Endothelial cell of umbilical vein (primary cell): ENCODE data around the gene CHST12. TPM values are rescaled to one million over a fixed set of nuclear protein-coding genes. Genes with fewer than 3 reads are reported as not detected.
"Not testable (repeated sequence)": the region's sequence is repeated elsewhere in the genome, so short reads cannot be mapped to it uniquely, and the experiment has no call there.

Source experiments
- BruUV-seq: library from RNA; stranded (reverse); fragments of 400-500 nt; replicated peaks from 2 replicates; lab custom pipeline; 2021; lab: Mats Ljungman, UMichigan
- CTCF ChIA-PET: fragments of 300-600, 350-600 bp; sonication (Branson Sonifier 250); formaldehyde crosslinking; loops from one replicate; lab custom pipeline; 2021; ENCODE audit warnings: antibody characterized with exemption, inconsistent platforms; lab: Charles Lee
- POLR2A ChIA-PET: fragments of 300-600, 350-600 bp; sonication (Branson Sonifier 250); formaldehyde crosslinking; loops from one replicate; lab custom pipeline; 2021; ENCODE audit warnings: antibody characterized with exemption, inconsistent platforms; lab: Charles Lee
- DNase-seq: peaks from one replicate; pipeline ENCODE4 v3.0.0-alpha.2; 2011; ENCODE audit warnings: low read depth, low spot score
- FAIRE-seq: peaks from 2 replicates; lab custom pipeline; 2011; peaks lifted over from hg19 to GRCh38; lab: Jason Lieb, UNC
- H2AFZ ChIP-seq: 2 replicates; pipeline ENCODE4 v1.6.0; 2012; ENCODE audit warnings: low read depth, low read length, control low read depth, inconsistent platforms
- H3K27ac ChIP-seq: 2 replicates; pipeline ENCODE4 v1.5.1; 2011; ENCODE audit warnings: low read depth, mild to moderate bottlenecking, control low read depth, low read length, moderate library complexity; ENCODE audit not compliant: insufficient read depth
- H3K27me3 ChIP-seq, 2 experiments: 2 replicates each; pipeline versions ENCODE4 v1.6.0 to v1.6.1; 2011; ENCODE audit warnings: low read length in 2 of 2, mixed read lengths in 1 of 2; ENCODE audit not compliant: control insufficient read depth in 2 of 2, insufficient read depth in 2 of 2
- H3K36me3 ChIP-seq, 2 experiments: 2 replicates in 1 of 2; 3 replicates in 1 of 2; pipeline ENCODE4 v1.5.1; 2011; ENCODE audit warnings: low read length in 2 of 2, mild to moderate bottlenecking in 1 of 2, moderate library complexity in 1 of 2; ENCODE audit not compliant: control insufficient read depth in 2 of 2, insufficient read depth in 2 of 2; ENCODE audit errors: extremely low read depth in 1 of 2
- H3K4me1 ChIP-seq: 3 replicates; pipeline ENCODE4 v1.5.1; 2011; ENCODE audit warnings: mild to moderate bottlenecking, low read length; ENCODE audit not compliant: control insufficient read depth, insufficient read depth; ENCODE audit errors: extremely low read depth
- H3K4me2 ChIP-seq: 2 replicates; pipeline ENCODE4 v1.6.1; 2011; ENCODE audit warnings: low read length, control low read depth, mixed read lengths; ENCODE audit not compliant: insufficient read depth
- H3K4me3 ChIP-seq, 3 experiments: fragments of 200-600 bp in 1 of 3; sonication (generic), shearing (Covaris generic) in 1 of 3; replicated peaks in 1 of 3; 2 replicates each; pipeline ENCODE4 v1.5.1; 2011 to 2016; ENCODE audit warnings: control low read depth in 3 of 3, low read length in 3 of 3, mild to moderate bottlenecking in 2 of 3, inconsistent platforms in 1 of 3, low read depth in 1 of 3, moderate library complexity in 1 of 3; ENCODE audit not compliant: insufficient read depth in 1 of 3
- H3K79me2 ChIP-seq: 2 replicates; pipeline ENCODE4 v1.6.0; 2012; ENCODE audit warnings: low read length, inconsistent platforms; ENCODE audit not compliant: control insufficient read depth, insufficient read depth
- H3K9ac ChIP-seq: replicated peaks from 2 replicates; pipeline ENCODE3; 2011; ENCODE audit warnings: low read length, control low read depth; ENCODE audit not compliant: insufficient read depth; ENCODE audit errors: extremely low read depth
- H3K9me1 ChIP-seq: replicated peaks from 3 replicates; pipeline ENCODE4 v1.6.0; 2011; ENCODE audit warnings: mild to moderate bottlenecking, low read length; ENCODE audit not compliant: control insufficient read depth, insufficient read depth; ENCODE audit errors: extremely low read depth
- H3K9me3 ChIP-seq: replicated peaks from 2 replicates; pipeline ENCODE4 v1.5.1; 2012; ENCODE audit warnings: low read length, inconsistent platforms; ENCODE audit not compliant: control insufficient read depth, insufficient read depth
- H4K20me1 ChIP-seq: replicated peaks from 2 replicates; pipeline ENCODE3; 2011; ENCODE audit warnings: mild to moderate bottlenecking, low read length; ENCODE audit not compliant: control insufficient read depth, insufficient read depth; ENCODE audit errors: extremely low read depth
- EZH2 ChIP-seq: IDR thresholded peaks from 2 replicates; pipeline ENCODE4 v1.6.1; 2012; ENCODE audit warnings: borderline replicate concordance, low read depth, mild to moderate bottlenecking, moderate library complexity, low read length, inconsistent platforms; ENCODE audit not compliant: severe bottlenecking
- FOS ChIP-seq: IDR thresholded peaks from 2 replicates; pipeline ENCODE4 v1.6.1; 2011; ENCODE audit warnings: mild to moderate bottlenecking, low read length, moderate library complexity, borderline replicate concordance; ENCODE audit not compliant: insufficient read depth
- GATA2 ChIP-seq: IDR thresholded peaks from 2 replicates; pipeline ENCODE4 v1.7.0; 2011; ENCODE audit warnings: low read depth, mild to moderate bottlenecking, moderate library complexity, mixed read lengths, low read length; ENCODE audit not compliant: insufficient read length, insufficient read depth
- JUN ChIP-seq: IDR thresholded peaks from 2 replicates; pipeline ENCODE4 v1.6.1; 2011; ENCODE audit warnings: borderline replicate concordance, low read depth; ENCODE audit not compliant: insufficient read length, insufficient read depth
- MYC ChIP-seq: IDR thresholded peaks from one replicate; pipeline ENCODE4 v1.6.1; 2011; ENCODE audit warnings: mild to moderate bottlenecking, low read depth, low read length
- POLR2A ChIP-seq: IDR thresholded peaks from 2 replicates; pipeline ENCODE4 v1.6.1; 2012; ENCODE audit warnings: low read depth, mild to moderate bottlenecking, control low read depth, low read length
- POLR2AphosphoS5 ChIP-seq: IDR thresholded peaks from 2 replicates; pipeline ENCODE4 v1.6.1; 2012; ENCODE audit warnings: low read depth, mild to moderate bottlenecking, control low read depth, low read length, moderate library complexity; ENCODE audit not compliant: insufficient read depth
- dilution Hi-C: fragments of 300-500 bp; cut with MboI; formaldehyde crosslinking; loops from one replicate; pipeline ENCODE4 v1.15.0; 2019; ENCODE audit warnings: low sequenced_read_pairs; ENCODE audit not compliant: extremely low pct_ligation_motif_present
- intact Hi-C: fragments of 100-400 bp; cut with micrococcal nuclease; formaldehyde crosslinking; loops from one replicate; pipeline ENCODE4 v1.10.0; 2022
- polyA plus RNA-seq, 4 experiments: library from polyadenylated mRNA; depleted of rRNA in 3 of 4; stranded (reverse) in 3 of 4; unstranded in 1 of 4; fragments of >200 nt; gene quantifications; 2 replicates each; pipeline versions ENCODE4 v1.2.1 to v1.2.3, GENCODE V29; 2011 to 2012; ENCODE audit warnings: missing spikeins in 1 of 4
- total RNA-seq: library from RNA; stranded (reverse); gene quantifications from 2 replicates; pipeline ENCODE4 v1.2.3, GENCODE V29; 2021
- TF ChIP-seq, protein P1 (sequence below), 2 donors: IDR thresholded peaks; 1 replicate in 1 of 2; 2 replicates in 1 of 2; pipeline ENCODE4 v1.5.1; 2011; ENCODE audit warnings: low read length in 2 of 2, mild to moderate bottlenecking in 2 of 2, moderate library complexity in 2 of 2, control low read depth in 1 of 2, inconsistent platforms in 1 of 2, low read depth in 1 of 2; ENCODE audit not compliant: insufficient read depth in 1 of 2; ENCODE audit errors: extremely low read depth in 1 of 2
- TF ChIP-seq, protein P2 (sequence below): IDR thresholded peaks from 2 replicates; pipeline ENCODE4 v1.6.1; 2011; ENCODE audit not compliant: insufficient read depth, insufficient read length

Gene CHST12
- total and polyA plus RNA-seq, 2 donors (not counting 3 experiments of a cell fraction or from before 2014, with no cell fraction given), result 30.2 to 52.6 TPM

DNA sequence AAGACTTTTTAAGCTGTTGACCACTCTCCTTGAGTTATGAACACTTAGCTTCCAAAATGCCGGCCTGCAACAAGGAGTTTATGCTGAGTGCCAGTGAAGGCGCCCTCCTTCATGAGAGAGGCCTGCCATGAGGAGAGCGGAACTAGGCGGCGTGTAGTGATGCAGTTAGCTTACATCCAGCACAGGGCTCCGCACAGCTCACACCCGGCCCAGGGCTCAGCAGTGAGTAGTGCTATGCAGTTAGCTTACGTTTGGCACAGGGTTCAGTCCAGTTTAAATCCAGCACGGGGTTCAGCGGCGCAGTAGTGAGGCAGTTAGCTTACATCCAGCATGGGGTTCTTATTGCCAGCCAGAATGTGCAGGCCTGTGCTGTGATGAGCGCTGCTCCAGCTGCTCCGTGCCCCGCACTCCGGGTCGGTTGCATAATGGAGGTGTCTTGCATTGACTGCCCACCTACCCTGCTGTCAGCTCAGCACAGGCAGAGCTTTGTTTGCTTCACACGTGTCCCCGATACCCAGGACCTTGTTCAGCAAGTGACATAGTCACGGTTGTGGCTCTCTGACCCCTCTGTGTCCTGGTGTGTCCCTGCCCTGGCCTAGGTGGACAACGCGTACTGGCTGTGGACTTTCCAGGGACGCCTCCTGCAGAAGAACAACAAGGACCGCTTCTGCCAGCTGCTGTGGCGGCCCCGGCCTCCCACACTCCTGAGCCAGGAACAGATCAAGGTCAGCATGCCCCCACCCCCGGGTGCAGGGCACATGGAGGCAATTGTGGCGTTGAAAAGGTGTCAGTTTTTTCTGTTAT, 26.9 kb upstream of the CHST12 start:
- no peaks in the 10 kb centered on the region for H3K9me3 ChIP-seq
- FAIRE-seq, result no peak
- H3K9ac ChIP-seq, result no peak overlapping the region
- no peak for DNase-seq
- CTCF ChIA-PET, result interaction anchor here (0.9 to 1.0 kb wide), 2 partner anchors 11 to 55 kb away, joined by 3 read pairs; no protein-coding TSS in a partner anchor
- POLR2A ChIA-PET, result interaction anchor here (0.6 kb wide), 2 partner anchors 13 to 806 kb away, joined by 4 read pairs; partner anchors contain the start of gene PSMG3
- no TSS peak for BruUV-seq
- H3K4me2 ChIP-seq, result no peak overlapping the region
- no peaks in the 10 kb centered on the region for H4K20me1 ChIP-seq
- H3K9me1 ChIP-seq, result no peaks in the 10 kb centered on the region
- H3K27ac ChIP-seq, result no peak overlapping the region
- TF ChIP-seq, protein P1, sequence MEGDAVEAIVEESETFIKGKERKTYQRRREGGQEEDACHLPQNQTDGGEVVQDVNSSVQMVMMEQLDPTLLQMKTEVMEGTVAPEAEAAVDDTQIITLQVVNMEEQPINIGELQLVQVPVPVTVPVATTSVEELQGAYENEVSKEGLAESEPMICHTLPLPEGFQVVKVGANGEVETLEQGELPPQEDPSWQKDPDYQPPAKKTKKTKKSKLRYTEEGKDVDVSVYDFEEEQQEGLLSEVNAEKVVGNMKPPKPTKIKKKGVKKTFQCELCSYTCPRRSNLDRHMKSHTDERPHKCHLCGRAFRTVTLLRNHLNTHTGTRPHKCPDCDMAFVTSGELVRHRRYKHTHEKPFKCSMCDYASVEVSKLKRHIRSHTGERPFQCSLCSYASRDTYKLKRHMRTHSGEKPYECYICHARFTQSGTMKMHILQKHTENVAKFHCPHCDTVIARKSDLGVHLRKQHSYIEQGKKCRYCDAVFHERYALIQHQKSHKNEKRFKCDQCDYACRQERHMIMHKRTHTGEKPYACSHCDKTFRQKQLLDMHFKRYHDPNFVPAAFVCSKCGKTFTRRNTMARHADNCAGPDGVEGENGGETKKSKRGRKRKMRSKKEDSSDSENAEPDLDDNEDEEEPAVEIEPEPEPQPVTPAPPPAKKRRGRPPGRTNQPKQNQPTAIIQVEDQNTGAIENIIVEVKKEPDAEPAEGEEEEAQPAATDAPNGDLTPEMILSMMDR (IDR thresholded peaks at IDR 0.05; ENCODE audit: extremely low read depth in 1 of 2, insufficient read depth in 1 of 2, low read depth in 1 of 2, low read length in 2 of 2), result no peak
- TF ChIP-seq GATA2, result no peak
- TF ChIP-seq FOS, result no peak
- no peak for TF ChIP-seq EZH2
- no peak for TF ChIP-seq JUN
- no peak for TF ChIP-seq POLR2A
- TF ChIP-seq POLR2AphosphoS5, result no peak
- TF ChIP-seq, protein P2, sequence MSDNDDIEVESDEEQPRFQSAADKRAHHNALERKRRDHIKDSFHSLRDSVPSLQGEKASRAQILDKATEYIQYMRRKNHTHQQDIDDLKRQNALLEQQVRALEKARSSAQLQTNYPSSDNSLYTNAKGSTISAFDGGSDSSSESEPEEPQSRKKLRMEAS, result no peak
- no peak for TF ChIP-seq MYC
- H3K4me1 ChIP-seq, result no peaks in the 10 kb centered on the region
- H3K79me2 ChIP-seq, result peaks cover 27% of the 10 kb centered on the region
- H2AFZ ChIP-seq, result no peak overlapping the region
- H3K4me3 ChIP-seq, result no peak overlapping the region
- dilution Hi-C loops (no loop called here), intact Hi-C loops (no loop called here)
- no peaks in the 10 kb centered on the region for H3K27me3 ChIP-seq
- peaks cover 18 to 76% of the 10 kb centered on the region in 2 experiments for H3K36me3 ChIP-seq

DNA sequence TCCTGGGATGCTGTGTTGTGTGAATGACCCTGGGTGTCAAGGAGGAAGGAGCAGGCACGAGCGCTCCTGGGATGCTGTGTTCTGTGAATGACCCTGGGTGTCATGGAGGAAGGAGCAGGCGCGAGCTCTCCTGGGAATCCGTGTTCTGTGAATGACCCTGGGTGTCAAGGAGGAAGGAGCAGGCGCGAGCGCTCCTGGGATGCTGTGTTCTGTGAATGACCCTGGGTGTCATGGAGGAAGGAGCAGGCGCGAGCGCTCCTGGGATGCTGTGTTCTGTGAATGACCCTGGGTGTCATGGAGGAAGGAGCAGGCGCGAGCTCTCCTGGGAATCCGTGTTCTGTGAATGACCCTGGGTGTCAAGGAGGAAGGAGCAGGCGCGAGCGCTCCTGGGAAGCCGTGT, 25.9 kb upstream of the CHST12 start:
- POLR2A ChIA-PET, dilution Hi-C loops, DNase-seq, H3K27ac ChIP-seq, H3K27me3 ChIP-seq, H3K4me1 ChIP-seq, H4K20me1 ChIP-seq, H3K9ac ChIP-seq, CTCF ChIA-PET, H3K9me1 ChIP-seq, intact Hi-C loops, H3K9me3 ChIP-seq, H2AFZ ChIP-seq, FAIRE-seq, BruUV-seq, H3K4me2 ChIP-seq, H3K4me3 ChIP-seq: not testable (repeated sequence)
- peaks cover 15 to 66% of the 10 kb centered on the region in 2 experiments for H3K36me3 ChIP-seq
- H3K79me2 ChIP-seq, result peaks cover 27% of the 10 kb centered on the region
